ENCODE measurements around the gene ZBTB11.
"Not testable (repeated sequence)": the region's sequence is repeated elsewhere in the genome, so short reads cannot be mapped to it uniquely, and the experiment has no call there.

GRCh38 chr3:101613014-101613413, 63.9 kb downstream of the ZBTB11 start:
- TF ChIP-seq ZNF311 (CRISPR knock-in tag; IDR thresholded peaks at IDR 0.05); POLR2A (conservative IDR thresholded peaks at IDR 0.05); VEZF1 (CRISPR knock-in tag; IDR thresholded peaks at IDR 0.05); CTCF (IDR thresholded peaks at IDR 0.05 in 2 of 3, conservative IDR thresholded peaks at IDR 0.05 in 1 of 3; ENCODE audit: insufficient read depth in 2 of 3, low read depth in 1 of 3, low read length in 3 of 3); JUN (IDR thresholded peaks at IDR 0.05; ENCODE audit: borderline replicate concordance, low read depth, low read length); JUN (CRISPR knock-in tag; IDR thresholded peaks at IDR 0.05; ENCODE audit: borderline replicate concordance); AFF1 (IDR thresholded peaks at IDR 0.05; ENCODE audit: low read depth in 1 of 2, partially characterized antibody in 2 of 2); TAF1 (IDR thresholded peaks at IDR 0.05; ENCODE audit: control insufficient read depth, extremely low read depth, insufficient read depth, low read length, severe bottlenecking): not testable (repeated sequence)

Measured in K562 (cell line).